ENCODE results near the gene LRRD1. TPM values are rescaled to one million over a fixed set of nuclear protein-coding genes. Genes with fewer than 3 reads are reported as not detected.

Gene LRRD1
- under 1 TPM; 0.16 to 0.57 (median 0.31) TPM for total RNA-seq

DNA sequence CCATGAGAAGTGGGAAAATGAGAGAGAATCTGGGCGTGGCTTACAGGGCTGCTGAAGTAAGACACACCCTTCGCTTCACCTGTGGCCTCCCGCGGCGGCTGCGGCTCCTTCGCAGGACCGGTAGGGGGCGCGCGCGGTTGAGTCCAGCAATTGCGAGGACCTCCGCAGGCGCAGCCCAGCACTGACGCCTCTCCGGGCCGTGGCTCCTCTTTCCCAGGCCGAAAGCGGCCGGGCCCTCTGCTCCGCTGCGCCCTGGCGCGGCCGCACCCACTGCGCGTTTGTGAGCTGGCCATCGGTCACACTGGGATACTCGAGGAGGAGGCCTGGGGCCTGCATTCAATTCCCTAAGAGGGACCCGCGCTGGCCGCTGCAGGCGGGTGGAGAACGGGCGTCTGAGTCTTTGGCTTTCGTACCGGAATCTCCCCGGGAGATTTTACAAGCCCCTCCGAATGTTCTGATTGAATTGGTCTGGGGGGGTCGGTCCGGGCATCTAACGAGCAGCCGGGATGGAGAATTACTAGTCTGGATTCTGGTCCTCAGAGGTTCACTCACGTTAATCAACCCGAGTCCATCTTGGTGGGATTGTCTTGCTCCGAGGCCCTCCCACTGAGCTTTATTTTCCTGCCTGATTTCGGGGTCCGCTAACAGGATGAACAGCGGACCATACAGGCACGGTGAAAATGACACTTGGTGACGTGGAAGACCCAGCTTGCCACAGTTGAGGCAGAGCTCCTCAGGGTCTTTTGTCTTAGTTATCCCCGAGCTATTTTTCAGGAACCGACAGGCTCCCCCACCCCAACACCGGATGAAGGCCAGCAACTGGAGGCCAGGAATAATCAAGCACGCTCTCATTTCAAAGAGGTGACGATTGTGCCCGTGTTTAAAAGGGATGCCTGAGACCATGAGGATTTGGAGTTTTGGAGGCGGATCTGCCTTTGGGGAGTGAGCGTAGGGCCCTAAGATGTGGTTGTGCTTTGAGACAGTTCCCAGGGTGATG lies at the start of gene LRRD1:
TSS of gene LRRD1 (minus strand) at position 215 of the 997 bp plus-strand sequence. CDS start 13,940 bp downstream, outside the sequence.
- TF ChIP-seq, protein P1, sequence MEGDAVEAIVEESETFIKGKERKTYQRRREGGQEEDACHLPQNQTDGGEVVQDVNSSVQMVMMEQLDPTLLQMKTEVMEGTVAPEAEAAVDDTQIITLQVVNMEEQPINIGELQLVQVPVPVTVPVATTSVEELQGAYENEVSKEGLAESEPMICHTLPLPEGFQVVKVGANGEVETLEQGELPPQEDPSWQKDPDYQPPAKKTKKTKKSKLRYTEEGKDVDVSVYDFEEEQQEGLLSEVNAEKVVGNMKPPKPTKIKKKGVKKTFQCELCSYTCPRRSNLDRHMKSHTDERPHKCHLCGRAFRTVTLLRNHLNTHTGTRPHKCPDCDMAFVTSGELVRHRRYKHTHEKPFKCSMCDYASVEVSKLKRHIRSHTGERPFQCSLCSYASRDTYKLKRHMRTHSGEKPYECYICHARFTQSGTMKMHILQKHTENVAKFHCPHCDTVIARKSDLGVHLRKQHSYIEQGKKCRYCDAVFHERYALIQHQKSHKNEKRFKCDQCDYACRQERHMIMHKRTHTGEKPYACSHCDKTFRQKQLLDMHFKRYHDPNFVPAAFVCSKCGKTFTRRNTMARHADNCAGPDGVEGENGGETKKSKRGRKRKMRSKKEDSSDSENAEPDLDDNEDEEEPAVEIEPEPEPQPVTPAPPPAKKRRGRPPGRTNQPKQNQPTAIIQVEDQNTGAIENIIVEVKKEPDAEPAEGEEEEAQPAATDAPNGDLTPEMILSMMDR (IDR thresholded peaks at IDR 0.05; ENCODE audit: low read depth): no peak

DNA sequence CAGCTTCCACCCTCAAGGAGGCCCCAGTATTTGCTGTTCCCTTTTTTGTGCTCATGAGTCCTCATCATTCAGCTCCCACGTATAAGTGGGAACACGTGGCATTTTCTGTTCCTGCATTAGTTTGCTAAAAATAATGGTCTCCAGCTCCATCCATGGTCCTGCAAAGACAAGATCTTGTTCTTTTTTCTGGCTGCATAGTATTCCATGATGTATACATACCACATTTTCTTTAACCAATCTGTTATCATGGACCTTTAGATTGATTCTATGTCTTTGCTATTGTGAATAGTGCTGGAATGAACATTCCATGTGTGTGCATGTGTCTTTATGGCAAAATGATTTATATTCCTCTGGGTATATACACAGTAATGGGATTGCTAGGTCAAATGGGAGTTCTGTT lies 49.8 kb upstream of the LRRD1 start:
- TF ChIP-seq, protein P1 (IDR thresholded peaks at IDR 0.05; ENCODE audit: low read depth): no peak

- TF ChIP-seq, protein P1 (IDR thresholded peaks at IDR 0.05; ENCODE audit: low read depth): no peak
Observed at GRCh38 chr7:92228100-92228499, 49.2 kb upstream of the LRRD1 start.

DNA sequence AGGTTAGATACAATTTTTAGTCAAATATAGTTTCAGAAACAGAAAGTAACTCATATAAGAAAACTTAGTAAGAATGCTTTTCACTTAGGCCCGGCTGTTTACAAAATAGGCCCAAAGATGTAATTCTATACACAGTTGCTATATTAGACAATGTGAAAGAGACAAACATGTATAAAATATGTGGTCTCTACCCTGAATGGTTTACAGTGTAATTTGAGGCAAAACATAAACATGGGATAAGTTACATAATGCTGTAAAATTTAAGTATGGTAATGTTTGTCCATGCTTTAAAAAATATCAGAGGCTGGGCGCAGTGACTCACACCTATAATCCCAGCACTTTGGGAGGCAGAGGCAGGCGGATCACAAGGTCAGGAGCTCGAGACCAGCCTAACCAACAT lies 48.0 kb upstream of the LRRD1 start:
- TF ChIP-seq, protein P1 (IDR thresholded peaks at IDR 0.05; ENCODE audit: low read depth): no peak

DNA sequence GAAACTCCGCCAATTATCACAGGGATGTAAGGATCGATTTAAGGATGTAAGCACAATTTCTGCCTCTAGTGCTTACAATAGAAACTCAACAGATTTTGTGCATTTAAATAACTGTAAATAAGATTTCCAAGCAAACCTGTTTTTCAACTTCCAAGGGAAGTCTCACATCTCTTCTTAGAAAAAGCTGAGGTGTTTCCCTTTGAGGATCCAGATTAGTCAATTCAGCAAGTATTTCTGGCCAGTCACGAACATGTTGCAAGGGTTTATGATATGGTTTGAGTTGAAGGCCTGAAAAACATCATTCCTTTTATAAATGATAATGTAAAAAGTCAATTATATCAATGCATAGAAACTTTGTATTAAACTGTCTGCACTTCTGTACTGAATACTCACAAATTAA lies 42.8 kb upstream of the LRRD1 start:
- TF ChIP-seq, protein P1 (IDR thresholded peaks at IDR 0.05; ENCODE audit: low read depth): no peak

DNA sequence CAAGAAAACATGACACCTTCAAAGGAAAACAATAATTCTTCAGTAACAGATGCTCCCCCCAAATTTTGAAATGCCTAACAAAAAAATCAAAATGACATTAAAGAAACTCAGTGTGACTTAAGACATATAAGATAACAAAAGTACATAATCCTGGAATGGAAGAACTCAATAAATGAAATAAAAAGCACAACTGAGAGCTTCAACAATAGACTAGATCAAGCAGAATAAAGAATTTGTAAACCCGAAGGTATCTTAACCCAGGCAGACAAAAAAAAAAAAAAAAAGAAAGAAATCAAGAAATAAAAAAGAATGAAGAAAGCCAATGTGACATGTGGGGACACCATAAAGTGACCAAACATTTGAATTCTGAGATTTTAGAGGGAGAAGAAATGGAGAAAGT lies 27.7 kb upstream of the LRRD1 start:
- TF ChIP-seq, protein P1 (IDR thresholded peaks at IDR 0.05; ENCODE audit: low read depth): no peak

- TF ChIP-seq, protein P1 (IDR thresholded peaks at IDR 0.05; ENCODE audit: low read depth): no peak
Observed at GRCh38 chr7:92205987-92206386, 27.0 kb upstream of the LRRD1 start.

All from subcutaneous adipose tissue (tissue), 4 donors.